Lower leg skin (tissue), 3 donors: ENCODE data around the gene TMEM170A.

Experiments used
- POLR2A ChIP-seq, 2 donors: fragments of 450-650 bp; IDR thresholded peaks; one replicate each; pipeline ENCODE4 v1.6.1; 2016 to 2017; ENCODE audit warnings: antibody characterized with exemption in 2 of 2, mild to moderate bottlenecking in 1 of 2, moderate library complexity in 1 of 2
- TF ChIP-seq, protein P1 (sequence below), 3 donors: fragments of 450-650 bp; IDR thresholded peaks; one replicate each; pipeline ENCODE4 v1.5.1; 2016; ENCODE audit warnings: antibody characterized with exemption in 3 of 3, mild to moderate bottlenecking in 3 of 3, moderate library complexity in 2 of 3

DNA sequence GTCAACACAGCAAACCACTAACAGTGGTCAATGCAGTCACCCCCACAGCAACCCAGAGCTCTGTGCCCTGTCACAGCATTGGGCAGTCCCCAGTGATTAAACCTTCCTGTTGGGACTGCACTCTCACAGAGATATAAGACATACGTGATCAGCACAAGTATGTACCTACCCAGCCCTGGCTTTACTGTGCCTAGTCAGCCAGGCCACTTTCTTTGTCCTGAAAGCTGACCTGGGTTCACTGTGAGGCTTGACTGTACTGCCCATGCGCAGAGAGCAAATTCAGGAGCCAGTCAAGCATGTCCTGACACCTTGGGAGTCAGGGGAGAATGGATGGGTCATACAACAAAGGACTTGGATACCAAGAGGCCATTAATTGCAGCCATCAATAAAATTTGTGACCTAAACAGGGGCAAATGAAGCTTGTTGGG, 10.9 kb upstream of the TMEM170A start:
- TF ChIP-seq, protein P1, sequence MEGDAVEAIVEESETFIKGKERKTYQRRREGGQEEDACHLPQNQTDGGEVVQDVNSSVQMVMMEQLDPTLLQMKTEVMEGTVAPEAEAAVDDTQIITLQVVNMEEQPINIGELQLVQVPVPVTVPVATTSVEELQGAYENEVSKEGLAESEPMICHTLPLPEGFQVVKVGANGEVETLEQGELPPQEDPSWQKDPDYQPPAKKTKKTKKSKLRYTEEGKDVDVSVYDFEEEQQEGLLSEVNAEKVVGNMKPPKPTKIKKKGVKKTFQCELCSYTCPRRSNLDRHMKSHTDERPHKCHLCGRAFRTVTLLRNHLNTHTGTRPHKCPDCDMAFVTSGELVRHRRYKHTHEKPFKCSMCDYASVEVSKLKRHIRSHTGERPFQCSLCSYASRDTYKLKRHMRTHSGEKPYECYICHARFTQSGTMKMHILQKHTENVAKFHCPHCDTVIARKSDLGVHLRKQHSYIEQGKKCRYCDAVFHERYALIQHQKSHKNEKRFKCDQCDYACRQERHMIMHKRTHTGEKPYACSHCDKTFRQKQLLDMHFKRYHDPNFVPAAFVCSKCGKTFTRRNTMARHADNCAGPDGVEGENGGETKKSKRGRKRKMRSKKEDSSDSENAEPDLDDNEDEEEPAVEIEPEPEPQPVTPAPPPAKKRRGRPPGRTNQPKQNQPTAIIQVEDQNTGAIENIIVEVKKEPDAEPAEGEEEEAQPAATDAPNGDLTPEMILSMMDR (IDR thresholded peaks at IDR 0.05), result no peak
- TF ChIP-seq POLR2A (IDR thresholded peaks at IDR 0.05), result no peak
